Endometrial microvascular endothelial cells (primary cell): ENCODE measurements around the gene TRABD2A. TPM values are rescaled to one million over a fixed set of nuclear protein-coding genes. Genes with fewer than 3 reads are reported as not detected.

Experiments used
- total RNA-seq: library from RNA; depleted of rRNA; stranded (reverse); fragments of >200 nt; gene quantifications from one replicate; pipeline ENCODE4 v1.2.3, GENCODE V29; 2015; ENCODE audit errors: inconsistent ontology term

Gene TRABD2A
- total RNA-seq, 1 donor from 2014 or later, result 8.2 TPM

Other genes starting within 250 kb of the TRABD2A start
- gene TMSB10, start 24.6 kb upstream of the TRABD2A start, total RNA-seq, result 8,106 TPM
- 68.7 TPM for gene KCMF1, start 90.1 kb upstream of the TRABD2A start, total RNA-seq